IMR-90 (cell line): ENCODE data around the gene NUP205. TPM values are rescaled to one million over a fixed set of nuclear protein-coding genes. Genes with fewer than 3 reads are reported as not detected.

Experiments used
- ATAC-seq: fragments of 200-7000 bp; cut with Tn5 transposase; 2 replicates; pipeline ENCODE4 v1.9.1; 2020; ENCODE audit warnings: low read depth, mild to moderate bottlenecking, moderate library complexity
- BruUV-seq: library from RNA; stranded (reverse); fragments of 400-500 nt; replicated peaks from 2 replicates; lab custom pipeline; 2021; lab: Mats Ljungman, UMichigan
- CTCF ChIA-PET: fragments of 300-600 bp; formaldehyde crosslinking; extraction: SDS; loops from one replicate; lab custom pipeline; 2021; ENCODE audit warnings: antibody characterized with exemption; lab: Yijun Ruan, JAX
- POLR2A ChIA-PET: fragments of 300-600 bp; sonication (Branson Sonifier 250); formaldehyde crosslinking; loops from one replicate; lab custom pipeline; 2022; ENCODE audit warnings: antibody characterized with exemption; ENCODE audit not compliant: unreplicated experiment; lab: Charles Lee
- DNase-seq: peaks from one replicate; pipeline ENCODE4 v3.0.0; 2013
- H2AFZ ChIP-seq: replicated peaks from 2 replicates; pipeline ENCODE3; 2013; ENCODE audit warnings: low read length, mild to moderate bottlenecking; ENCODE audit not compliant: poor library complexity
- H2AK5ac ChIP-seq: 2 replicates; pipeline ENCODE4 v1.6.1; 2013; ENCODE audit warnings: low read depth, low read length, inconsistent platforms
- H2AK9ac ChIP-seq: replicated peaks from 2 replicates; pipeline ENCODE3; 2013; ENCODE audit warnings: mild to moderate bottlenecking, low read depth, low read length, moderate library complexity; ENCODE audit not compliant: poor library complexity
- H2BK120ac ChIP-seq: 2 replicates; pipeline ENCODE4 v1.6.1; 2013; ENCODE audit warnings: low read depth, low read length, inconsistent platforms
- H2BK15ac ChIP-seq: 3 replicates; pipeline ENCODE4 v1.6.1; 2013; ENCODE audit warnings: low read depth, low read length, inconsistent platforms
- H2BK20ac ChIP-seq: 2 replicates; pipeline ENCODE4 v1.6.1; 2013; ENCODE audit warnings: low read depth, mild to moderate bottlenecking, inconsistent platforms, low read length, moderate library complexity
- H2BK5ac ChIP-seq: 2 replicates; pipeline ENCODE4 v1.6.1; 2013; ENCODE audit warnings: mild to moderate bottlenecking, low read depth, low read length, inconsistent platforms; ENCODE audit not compliant: poor library complexity, severe bottlenecking
- H3K14ac ChIP-seq: replicated peaks from 2 replicates; pipeline ENCODE4 v1.6.1; 2013; ENCODE audit warnings: low read depth, low read length, inconsistent platforms
- H3K18ac ChIP-seq: 2 replicates; pipeline ENCODE4 v1.6.1; 2013; ENCODE audit warnings: low read depth, low read length, control low read depth
- H3K23ac ChIP-seq: 2 replicates; pipeline ENCODE4 v1.6.1; 2013; ENCODE audit warnings: low read depth, low read length, inconsistent platforms
- H3K27ac ChIP-seq: 2 replicates; pipeline ENCODE4 v1.5.1; 2013; ENCODE audit warnings: mild to moderate bottlenecking, control low read depth, low read length; ENCODE audit not compliant: insufficient read depth
- H3K27me3 ChIP-seq: 2 replicates; pipeline ENCODE4 v1.6.1; 2013; ENCODE audit warnings: low read length; ENCODE audit not compliant: control insufficient read depth, insufficient read depth
- H3K36me3 ChIP-seq: 2 replicates; pipeline ENCODE4 v1.6.1; 2013; ENCODE audit warnings: low read length, mixed read lengths; ENCODE audit not compliant: control insufficient read depth, insufficient read depth
- H3K4ac ChIP-seq: 2 replicates; pipeline ENCODE4 v1.6.1; 2013; ENCODE audit warnings: low read depth, low read length, inconsistent platforms
- H3K4me1 ChIP-seq: 2 replicates; pipeline ENCODE4 v1.6.1; 2013; ENCODE audit warnings: low read length, mixed read lengths; ENCODE audit not compliant: control insufficient read depth, insufficient read depth
- H3K4me2 ChIP-seq: 2 replicates; pipeline ENCODE4 v1.6.1; 2013; ENCODE audit warnings: low read depth, mild to moderate bottlenecking, control low read depth, low read length, moderate library complexity
- H3K4me3 ChIP-seq: 2 replicates; pipeline ENCODE4 v1.5.1; 2013; ENCODE audit warnings: low read depth, mild to moderate bottlenecking, control low read depth, low read length, moderate library complexity; ENCODE audit not compliant: insufficient read depth
- H3K56ac ChIP-seq: 2 replicates; pipeline ENCODE4 v1.6.1; 2013; ENCODE audit warnings: low read length, inconsistent platforms; ENCODE audit not compliant: insufficient read depth; ENCODE audit errors: extremely low read depth
- H3K79me1 ChIP-seq, 2 experiments: 2 replicates each; pipeline ENCODE4 v1.6.1; 2013; ENCODE audit warnings: low read length in 2 of 2, inconsistent platforms in 1 of 2, low read depth in 1 of 2
- H3K9ac ChIP-seq: 2 replicates; pipeline ENCODE4 v1.6.1; 2013; ENCODE audit warnings: low read depth, low read length, control low read depth
- H3K9me1 ChIP-seq: 2 replicates; pipeline ENCODE4 v1.6.1; 2013; ENCODE audit warnings: low read length, inconsistent platforms; ENCODE audit not compliant: insufficient read depth
- H3K9me3 ChIP-seq: 2 replicates; pipeline ENCODE4 v1.6.1; 2013; ENCODE audit warnings: low read length; ENCODE audit not compliant: control insufficient read depth, insufficient read depth
- H4K20me1 ChIP-seq: 2 replicates; pipeline ENCODE4 v1.6.1; 2013; ENCODE audit warnings: low read length, inconsistent platforms; ENCODE audit not compliant: insufficient read depth
- H4K5ac ChIP-seq: 2 replicates; pipeline ENCODE4 v1.6.1; 2013; ENCODE audit warnings: mild to moderate bottlenecking, low read depth, low read length, control low read depth
- H4K8ac ChIP-seq, 2 experiments: 2 replicates each; pipeline ENCODE4 v1.6.1; 2013; ENCODE audit warnings: low read depth in 2 of 2, low read length in 2 of 2, control low read depth in 1 of 2, inconsistent platforms in 1 of 2
- H4K91ac ChIP-seq: 2 replicates; pipeline ENCODE4 v1.6.1; 2013; ENCODE audit warnings: low read depth, low read length, inconsistent platforms; ENCODE audit not compliant: insufficient read depth
- CHD1 ChIP-seq: IDR thresholded peaks from 2 replicates; pipeline ENCODE4 v1.6.1; 2012; ENCODE audit warnings: low read depth, low read length, improper control_type of control experiment
- MAFK ChIP-seq: IDR thresholded peaks from 2 replicates; pipeline ENCODE4 v1.6.1; 2012; ENCODE audit warnings: low read depth, low read length, improper control_type of control experiment
- MXI1 ChIP-seq: IDR thresholded peaks from 2 replicates; pipeline ENCODE4 v1.6.1; 2012; ENCODE audit warnings: low read depth, mild to moderate bottlenecking, low read length, moderate library complexity, borderline replicate concordance
- NFE2L2 ChIP-seq: fragments of 150-350 bp; IDR thresholded peaks from 2 replicates; pipeline ENCODE4 v1.6.1; 2016; ENCODE audit warnings: low read depth, mild to moderate bottlenecking, low read length
- RAD21 ChIP-seq: IDR thresholded peaks from 2 replicates; pipeline ENCODE4 v1.6.1; 2012; ENCODE audit warnings: low read length, improper control_type of control experiment
- RCOR1 ChIP-seq: IDR thresholded peaks from 2 replicates; pipeline ENCODE4 v1.6.1; 2012; ENCODE audit warnings: mild to moderate bottlenecking, low read length, improper control_type of control experiment; ENCODE audit not compliant: insufficient replicate concordance
- RFX5 ChIP-seq: IDR thresholded peaks from 2 replicates; pipeline ENCODE4 v1.8.0; 2012; ENCODE audit warnings: low read depth, mild to moderate bottlenecking, low read length, moderate library complexity
- SMC3 ChIP-seq: fragments of 150-350 bp; IDR thresholded peaks from 2 replicates; pipeline ENCODE4 v1.6.1; 2016; ENCODE audit warnings: low read depth, mild to moderate bottlenecking, antibody characterized with exemption, low read length, moderate library complexity
- USF2 ChIP-seq: fragments of 150-350 bp; IDR thresholded peaks from 2 replicates; pipeline ENCODE4 v1.6.1; 2017; ENCODE audit warnings: mild to moderate bottlenecking, antibody characterized with exemption, low read length, low read depth
- WGBS, 2 experiments: methylation state at CpG; one replicate each; pipeline versions ENCODE4 v1.1.5 to v1.1.7; 2013; ENCODE audit warnings: missing lambda C conversion rate in 2 of 2; ENCODE audit not compliant: insufficient read length in 1 of 2; ENCODE audit errors: extremely low coverage in 2 of 2; 5-methylcytosine and 5-hydroxymethylcytosine counted together
- dilution Hi-C: fragments of 300-500 bp; cut with HindIII; formaldehyde crosslinking; loops from one replicate; pipeline ENCODE4 v1.14.3; 2018; ENCODE audit warnings: low sequenced_read_pairs; ENCODE audit not compliant: unreplicated experiment
- in situ Hi-C: fragments of 300-500 bp; cut with MboI; formaldehyde crosslinking; loops from 3 replicates; pipeline ENCODE4 v1.14.3; 2019; ENCODE audit warnings: low sequenced_read_pairs, inconsistent platforms, mixed read lengths
- intact Hi-C: fragments of 100-400 bp; cut with micrococcal nuclease; formaldehyde crosslinking; loops from 2 replicates; pipeline ENCODE4 v1.10.0; 2022
- polyA plus RNA-seq, 3 experiments: library from polyadenylated mRNA; depleted of rRNA; stranded (reverse); fragments of >200 nt; gene quantifications; 2 replicates each; pipeline ENCODE4 v1.2.3, GENCODE V29; 2012; ENCODE audit warnings: low replicate concordance in 1 of 3
- total RNA-seq: library from RNA; depleted of rRNA; stranded (reverse); fragments of >200 nt; gene quantifications from 2 replicates; pipeline ENCODE4 v1.2.3, GENCODE V29; 2012

The NUP205 gene
- total and polyA plus RNA-seq, 2 of the 4 experiments (the other 2 are of a cell fraction) = 29.5 to 84.6 TPM

- Histone ChIP-seq H2BK20ac (no peak overlapping the region), H3K23ac (no peak overlapping the region), H2BK15ac (no peak overlapping the region), H3K9ac (no peak overlapping the region), H2AFZ (no peak overlapping the region), H3K4me2 (no peak overlapping the region), H3K18ac (no peak overlapping the region), H2AK5ac (no peak overlapping the region), H3K4ac (no peak overlapping the region), H4K8ac (no peak overlapping the region), H3K4me1 (no peaks in the 10 kb centered on the region), H4K91ac (no peak overlapping the region), H3K27ac (no peak overlapping the region), H2BK120ac (no peak overlapping the region), H3K79me1 (peaks cover 9 to 56% of the 10 kb centered on the region in 2 experiments), H3K4me3 (no peak overlapping the region), H3K9me3 (no peaks in the 10 kb centered on the region), H3K56ac (no peak overlapping the region), H4K20me1 (peaks cover 3% of the 10 kb centered on the region; the same call in 1 of the 2 replicates), H3K36me3 (peaks cover 2% of the 10 kb centered on the region; the same call in 1 of the 2 replicates), H4K5ac (no peak overlapping the region), H2BK5ac (no peak overlapping the region), H2AK9ac (no peak overlapping the region), H3K9me1 (no peaks in the 10 kb centered on the region), H3K14ac (no peak overlapping the region), H3K27me3 (no peaks in the 10 kb centered on the region)
- intact Hi-C loops = no loop called here
- no TSS peak for BruUV-seq
- in situ Hi-C loops = loop anchor here (25.0 kb wide), 1 partner anchor 875 kb away; no protein-coding TSS in a partner anchor
- no peak for DNase-seq
- 95% methylated on average over 6 of the region's 8 CpGs; no CpG with 5 or more reads in 1 of the 2 experiments for WGBS, 2 experiments
- POLR2A ChIA-PET = no interaction called here
- dilution Hi-C loops = no loop called here
- no peak for TF ChIP-seq SMC3
- no peak for TF ChIP-seq NFE2L2
- no peak for TF ChIP-seq USF2
- no peak for TF ChIP-seq RAD21
- TF ChIP-seq MAFK = no peak
- TF ChIP-seq RCOR1 = no peak
- no peak for TF ChIP-seq MXI1
- no peak for TF ChIP-seq RFX5
- no peak for TF ChIP-seq CHD1
- CTCF ChIA-PET = no interaction called here
- ATAC-seq = no peak
Measured at GRCh38 chr7:135562720-135563119, 5.0 kb downstream of the NUP205 start.
